ENCODE data around the gene ZFAND6. TPM values are rescaled to one million over a fixed set of nuclear protein-coding genes. Genes with fewer than 3 reads are reported as not detected.

The ZFAND6 gene
- total RNA-seq, 1 experiment from 2014 or later = 89.7 TPM

GRCh38 chr15:80172401-80172800 is 112.9 kb downstream of the ZFAND6 start:
- no peak overlapping the region for H2BK12ac ChIP-seq (ENCODE audit: insufficient read length, low read depth, low read length)
- H4K91ac ChIP-seq (ENCODE audit: insufficient read length, low read depth, low read length) = no peak overlapping the region
- no peak overlapping the region for H2BK15ac ChIP-seq (ENCODE audit: low read depth, low read length)
- H2BK20ac ChIP-seq (ENCODE audit: low read depth, low read length, poor library complexity, severe bottlenecking) = no peak overlapping the region
- H2BK5ac ChIP-seq (ENCODE audit: insufficient read length, low read length) = no peak overlapping the region
- H3K27ac Mint-ChIP-seq = no peak overlapping the region
- H3K14ac ChIP-seq (ENCODE audit: insufficient read depth, low read length) = no peak overlapping the region
- no peaks in the 10 kb centered on the region for H3K4me1 ChIP-seq (ENCODE audit: insufficient read depth, low read length)
- H3K36me3 Mint-ChIP-seq (ENCODE audit: insufficient read depth in 1 of 3, low read depth in 3 of 3) = peaks cover 10 to 35% (median 17%) of the 10 kb centered on the region in 3 experiments; a peak in 6 of 7 replicates
- TF ChIP-seq, protein P1, sequence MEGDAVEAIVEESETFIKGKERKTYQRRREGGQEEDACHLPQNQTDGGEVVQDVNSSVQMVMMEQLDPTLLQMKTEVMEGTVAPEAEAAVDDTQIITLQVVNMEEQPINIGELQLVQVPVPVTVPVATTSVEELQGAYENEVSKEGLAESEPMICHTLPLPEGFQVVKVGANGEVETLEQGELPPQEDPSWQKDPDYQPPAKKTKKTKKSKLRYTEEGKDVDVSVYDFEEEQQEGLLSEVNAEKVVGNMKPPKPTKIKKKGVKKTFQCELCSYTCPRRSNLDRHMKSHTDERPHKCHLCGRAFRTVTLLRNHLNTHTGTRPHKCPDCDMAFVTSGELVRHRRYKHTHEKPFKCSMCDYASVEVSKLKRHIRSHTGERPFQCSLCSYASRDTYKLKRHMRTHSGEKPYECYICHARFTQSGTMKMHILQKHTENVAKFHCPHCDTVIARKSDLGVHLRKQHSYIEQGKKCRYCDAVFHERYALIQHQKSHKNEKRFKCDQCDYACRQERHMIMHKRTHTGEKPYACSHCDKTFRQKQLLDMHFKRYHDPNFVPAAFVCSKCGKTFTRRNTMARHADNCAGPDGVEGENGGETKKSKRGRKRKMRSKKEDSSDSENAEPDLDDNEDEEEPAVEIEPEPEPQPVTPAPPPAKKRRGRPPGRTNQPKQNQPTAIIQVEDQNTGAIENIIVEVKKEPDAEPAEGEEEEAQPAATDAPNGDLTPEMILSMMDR (conservative IDR thresholded peaks at IDR 0.05) = no peak
- H3K23ac ChIP-seq (ENCODE audit: insufficient read length, low read depth, low read length) = no peak overlapping the region
- no peaks in the 10 kb centered on the region for H3K9me3 ChIP-seq (ENCODE audit: control insufficient read depth, low read depth, low read length)
- H2AFZ ChIP-seq (ENCODE audit: low read length) = no peak overlapping the region
- H3K27me3 Mint-ChIP-seq (ENCODE audit: low read depth) = no peaks in the 10 kb centered on the region
- no peak overlapping the region for H4K5ac ChIP-seq (ENCODE audit: insufficient read length, low read depth, low read length)
- H3K9me3 Mint-ChIP-seq = no peaks in the 10 kb centered on the region
- H3K27ac ChIP-seq (ENCODE audit: insufficient read length, low read depth, low read length) = no peak overlapping the region
- no peak overlapping the region for H3K4me2 ChIP-seq (ENCODE audit: insufficient read depth, insufficient read length, low read length)
- H3K27me3 ChIP-seq (ENCODE audit: insufficient read depth, low read length) = no peaks in the 10 kb centered on the region
- DNase-seq = no peak
- no peaks in the 10 kb centered on the region for H3K79me2 ChIP-seq (ENCODE audit: insufficient read depth, low read length)
- no peak overlapping the region for H3T11ph ChIP-seq (ENCODE audit: low read length)
- no peak overlapping the region for H3K4me3 Mint-ChIP-seq
- H3K18ac ChIP-seq (ENCODE audit: insufficient read length, low read depth, low read length) = no peak overlapping the region
- no peak overlapping the region for H3K56ac ChIP-seq (ENCODE audit: insufficient read length, low read depth, low read length)
- H4K20me1 ChIP-seq (ENCODE audit: control insufficient read depth, insufficient read depth, insufficient read length) = peaks cover 4% of the 10 kb centered on the region
- H4K8ac ChIP-seq (replicated peaks; ENCODE audit: insufficient read length, low read depth, low read length) = no peak overlapping the region
- H2BK120ac ChIP-seq (ENCODE audit: low read depth, low read length, poor library complexity, severe bottlenecking) = no peak overlapping the region
- H3K4me1 Mint-ChIP-seq = no peaks in the 10 kb centered on the region
- H2AK5ac ChIP-seq (ENCODE audit: insufficient read length, low read length) = no peak overlapping the region
- no CpG with 5 or more reads among the region's 8 CpGs for WGBS (ENCODE audit: extremely low coverage, insufficient read length, low lambda C conversion rate)
- H3K4ac ChIP-seq (ENCODE audit: low read depth, low read length) = no peak overlapping the region
- no peak overlapping the region for H3K9ac ChIP-seq (ENCODE audit: extremely low read depth, insufficient read length, low read length)
- no peaks in the 10 kb centered on the region for H3K79me1 ChIP-seq (ENCODE audit: insufficient read depth, low read depth, low read length, poor library complexity, severe bottlenecking)
- no peaks in the 10 kb centered on the region for H3K23me2 ChIP-seq (ENCODE audit: insufficient read length, low read depth, low read length, poor library complexity, severe bottlenecking)

All from H9 (cell line).